ENCODE measurements around the gene RASGEF1C.

DNA sequence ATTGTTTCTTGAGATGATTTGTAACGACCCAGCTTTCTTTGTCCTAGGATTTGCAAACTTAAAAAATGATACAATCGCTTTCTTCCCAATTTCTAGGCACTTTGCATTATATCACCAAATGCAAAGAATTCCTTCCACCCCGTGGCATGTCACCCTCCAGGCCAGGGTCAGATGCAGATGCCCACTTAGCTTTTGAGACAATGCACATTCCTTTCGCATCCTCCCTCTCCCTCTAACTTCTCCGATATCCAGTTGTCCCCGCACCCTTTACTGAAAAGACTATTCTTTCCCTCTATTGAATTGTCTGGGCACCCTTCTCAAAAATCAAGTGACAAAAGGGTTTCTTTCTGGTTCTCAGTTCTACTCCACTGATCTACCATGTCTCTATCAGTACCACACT, 154.8 kb downstream of the RASGEF1C start:
- TF ChIP-seq, protein P1, sequence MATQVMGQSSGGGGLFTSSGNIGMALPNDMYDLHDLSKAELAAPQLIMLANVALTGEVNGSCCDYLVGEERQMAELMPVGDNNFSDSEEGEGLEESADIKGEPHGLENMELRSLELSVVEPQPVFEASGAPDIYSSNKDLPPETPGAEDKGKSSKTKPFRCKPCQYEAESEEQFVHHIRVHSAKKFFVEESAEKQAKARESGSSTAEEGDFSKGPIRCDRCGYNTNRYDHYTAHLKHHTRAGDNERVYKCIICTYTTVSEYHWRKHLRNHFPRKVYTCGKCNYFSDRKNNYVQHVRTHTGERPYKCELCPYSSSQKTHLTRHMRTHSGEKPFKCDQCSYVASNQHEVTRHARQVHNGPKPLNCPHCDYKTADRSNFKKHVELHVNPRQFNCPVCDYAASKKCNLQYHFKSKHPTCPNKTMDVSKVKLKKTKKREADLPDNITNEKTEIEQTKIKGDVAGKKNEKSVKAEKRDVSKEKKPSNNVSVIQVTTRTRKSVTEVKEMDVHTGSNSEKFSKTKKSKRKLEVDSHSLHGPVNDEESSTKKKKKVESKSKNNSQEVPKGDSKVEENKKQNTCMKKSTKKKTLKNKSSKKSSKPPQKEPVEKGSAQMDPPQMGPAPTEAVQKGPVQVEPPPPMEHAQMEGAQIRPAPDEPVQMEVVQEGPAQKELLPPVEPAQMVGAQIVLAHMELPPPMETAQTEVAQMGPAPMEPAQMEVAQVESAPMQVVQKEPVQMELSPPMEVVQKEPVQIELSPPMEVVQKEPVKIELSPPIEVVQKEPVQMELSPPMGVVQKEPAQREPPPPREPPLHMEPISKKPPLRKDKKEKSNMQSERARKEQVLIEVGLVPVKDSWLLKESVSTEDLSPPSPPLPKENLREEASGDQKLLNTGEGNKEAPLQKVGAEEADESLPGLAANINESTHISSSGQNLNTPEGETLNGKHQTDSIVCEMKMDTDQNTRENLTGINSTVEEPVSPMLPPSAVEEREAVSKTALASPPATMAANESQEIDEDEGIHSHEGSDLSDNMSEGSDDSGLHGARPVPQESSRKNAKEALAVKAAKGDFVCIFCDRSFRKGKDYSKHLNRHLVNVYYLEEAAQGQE (IDR thresholded peaks at IDR 0.05; ENCODE audit: insufficient read depth in 1 of 2, low read depth in 2 of 2, low read length in 2 of 2), result no peak
- TF ChIP-seq POLR2AphosphoS5 (IDR thresholded peaks at IDR 0.05; ENCODE audit: low read depth, low read length) (no peak), TAF1 (IDR thresholded peaks at IDR 0.05; ENCODE audit: borderline replicate concordance, insufficient read depth, low read length) (no peak)

Data from PFSK-1 (cell line).